ENCODE measurements around the gene NLE1.

Gene NLE1

GRCh38 chr17:35086164-35086563 lies 55.9 kb downstream of the NLE1 start:
- no peak for DNase-seq (ENCODE audit: low read depth)

GRCh38 chr17:35084987-35085386 lies 57.1 kb downstream of the NLE1 start:
- no peak for DNase-seq (ENCODE audit: low read depth)

- DNase-seq (ENCODE audit: low read depth) = no peak
Measured at GRCh38 chr17:35083071-35083470, 59.0 kb downstream of the NLE1 start.

GRCh38 chr17:35082073-35082657 lies 59.9 kb downstream of the NLE1 start:
- no peak for DNase-seq (ENCODE audit: low read depth)

- DNase-seq (ENCODE audit: low read depth) = no peak
Measured at GRCh38 chr17:35081638-35082037, 60.5 kb downstream of the NLE1 start.

GRCh38 chr17:35080536-35080935 lies 61.6 kb downstream of the NLE1 start:
- no peak for DNase-seq (ENCODE audit: low read depth)

- DNase-seq (ENCODE audit: low read depth) = no peak
Measured at GRCh38 chr17:35079547-35080423, 62.3 kb downstream of the NLE1 start.

All from activated T-helper 9 cell treated with anti-CD3 and anti-CD28 coated beads, Interleukin-2, amount 50 U/mL, for 16 hours (primary cell).